Smooth muscle cell of the brain vasculature (primary cell): Measurements from ENCODE around the gene PCDHA11.
"Not testable (repeated sequence)": the region's sequence is repeated elsewhere in the genome, so short reads cannot be mapped to it uniquely, and the experiment has no call there.

Source experiments
- DNase-seq: peaks from one replicate; pipeline ENCODE4 v3.0.0-alpha.2; 2012; ENCODE audit warnings: low read depth, low spot score

The PCDHA11 gene

GRCh38 chr5:140868721-140869554 is at the start of gene PCDHA11:
Gene PCDHA11 (plus strand): TSS chr5:140868957. CDS start chr5:140869104, 147 bp downstream.
- no peak for DNase-seq

- DNase-seq, result no peak
Observed at GRCh38 chr5:140821375-140822280, 47.1 kb upstream of the PCDHA11 start, which contains the start of gene PCDHA5. Gene PCDHA5 (plus strand): TSS chr5:140821613.

GRCh38 chr5:140822281-140822629 is 46.5 kb upstream of the PCDHA11 start:
- no peak for DNase-seq

- not testable (repeated sequence) for DNase-seq
Observed at GRCh38 chr5:140822969-140823368, 45.8 kb upstream of the PCDHA11 start.

- no peak for DNase-seq
Observed at GRCh38 chr5:140823475-140823874, 45.3 kb upstream of the PCDHA11 start.

- no peak for DNase-seq
Observed at GRCh38 chr5:140827704-140828361, 40.9 kb upstream of the PCDHA11 start, which contains the start of gene PCDHA6. Gene PCDHA6 (plus strand): TSS chr5:140827960. CDS start chr5:140828092, 132 bp downstream.

- DNase-seq, result no peak
Observed at GRCh38 chr5:140828362-140828737, 40.4 kb upstream of the PCDHA11 start.

GRCh38 chr5:140829511-140830501 is 39.0 kb upstream of the PCDHA11 start:
- DNase-seq, result not testable (repeated sequence)

GRCh38 chr5:140833993-140834392 is 34.8 kb upstream of the PCDHA11 start, which contains the start of gene PCDHA7:
Gene PCDHA7 (plus strand): TSS chr5:140834269. CDS start chr5:140834384, 115 bp downstream.
- no peak for DNase-seq

GRCh38 chr5:140834439-140835008 is 34.2 kb upstream of the PCDHA11 start:
- DNase-seq, result not testable (repeated sequence)

- DNase-seq, result no peak
Observed at GRCh38 chr5:140835622-140836510, 32.9 kb upstream of the PCDHA11 start.

GRCh38 chr5:140840978-140841962 is 27.5 kb upstream of the PCDHA11 start, which contains the start of gene PCDHA8:
Gene PCDHA8 (plus strand): TSS chr5:140841187. CDS start chr5:140841322, 135 bp downstream.
- no peak for DNase-seq

GRCh38 chr5:140842798-140843733 is 25.7 kb upstream of the PCDHA11 start:
- no peak for DNase-seq

- not testable (repeated sequence) for DNase-seq
Observed at GRCh38 chr5:140848139-140849102, 20.3 kb upstream of the PCDHA11 start, which contains the start of gene PCDHA9. Gene PCDHA9 (plus strand): TSS chr5:140848382. CDS start chr5:140848496, 114 bp downstream.
